WI38 (cell line): ENCODE results near the gene IQUB.

ENCODE experiments used
- H3K4me3 ChIP-seq: 2 replicates; pipeline ENCODE4 v1.5.1; 2011; ENCODE audit warnings: low read depth, mild to moderate bottlenecking, control low read depth, low read length
- CTCF ChIP-seq: IDR thresholded peaks from 2 replicates; pipeline ENCODE4 v1.5.1; 2012; ENCODE audit warnings: low read depth, mild to moderate bottlenecking, control low read depth, low read length

Gene IQUB

GRCh38 chr7:123440101-123440548 lies 94.3 kb downstream of the IQUB start:
- TF ChIP-seq CTCF = no peak
- no peak overlapping the region for H3K4me3 ChIP-seq

GRCh38 chr7:123439191-123439590 lies 95.2 kb downstream of the IQUB start:
- TF ChIP-seq CTCF = no peak
- no peak overlapping the region for H3K4me3 ChIP-seq

GRCh38 chr7:123437447-123437995 lies 96.9 kb downstream of the IQUB start:
- H3K4me3 ChIP-seq = no peak overlapping the region
- TF ChIP-seq CTCF = no peak

GRCh38 chr7:123435080-123435700 lies 99.2 kb downstream of the IQUB start:
- no peak overlapping the region for H3K4me3 ChIP-seq
- no peak for TF ChIP-seq CTCF

GRCh38 chr7:123433665-123434064 lies 100.7 kb downstream of the IQUB start:
- H3K4me3 ChIP-seq = no peak overlapping the region
- TF ChIP-seq CTCF = no peak

- no peak for TF ChIP-seq CTCF
Observed at GRCh38 chr7:123432601-123433000, 101.8 kb downstream of the IQUB start.

GRCh38 chr7:123431075-123431614 lies 103.2 kb downstream of the IQUB start:
- no peak overlapping the region for H3K4me3 ChIP-seq
- no peak for TF ChIP-seq CTCF

More at GRCh38 chr7:123432601-123433000, 101.8 kb downstream of the IQUB start:
- no peak overlapping the region for H3K4me3 ChIP-seq
